GM23338 (cell line): ENCODE results near the gene CDC42BPB.

Experiments
- CREB1 ChIP-seq: fragments of 250-450 bp; sonication (Bioruptor Pico); IDR thresholded peaks from 2 replicates; pipeline ENCODE4 v1.5.0; 2020; ENCODE audit warnings: low read depth, mild to moderate bottlenecking, moderate library complexity
- EZH2 ChIP-seq: fragments of 200-600 bp; sonication (generic); IDR thresholded peaks from one replicate; pipeline ENCODE4 v1.8.0; 2017; ENCODE audit warnings: antibody characterized with exemption, mild to moderate bottlenecking, low read depth; ENCODE audit not compliant: unreplicated experiment
- EZH2phosphoT487 ChIP-seq: fragments of 200-600 bp; sonication (generic); IDR thresholded peaks from one replicate; pipeline ENCODE4 v1.8.1; 2018; ENCODE audit warnings: antibody characterized with exemption; ENCODE audit not compliant: unreplicated experiment
- JUNB ChIP-seq: IDR thresholded peaks from one replicate; pipeline ENCODE4 v1.6.1; 2016; ENCODE audit warnings: antibody characterized with exemption; ENCODE audit not compliant: unreplicated experiment
- NANOG ChIP-seq: IDR thresholded peaks from 2 replicates; pipeline ENCODE4 v1.6.1; 2016; ENCODE audit warnings: antibody characterized with exemption, borderline replicate concordance
- POLR2AphosphoS5 ChIP-seq: IDR thresholded peaks from 2 replicates; pipeline ENCODE4 v1.6.1; 2016; ENCODE audit warnings: antibody characterized with exemption, low read depth
- ZNF331 ChIP-seq: fragments of 250-450 bp; sonication (Bioruptor Pico); IDR thresholded peaks from 2 replicates; pipeline ENCODE4 v1.5.0; 2020; ENCODE audit warnings: low read depth, mild to moderate bottlenecking, moderate library complexity
- TF ChIP-seq, protein P1 (sequence below), 2 experiments: fragments of 200-600 bp in 1 of 2; sonication (generic) in 1 of 2; conservative IDR thresholded peaks; 2 replicates each; pipeline versions ENCODE4 v1.5.1 to v1.6.1; 2016 to 2017; ENCODE audit warnings: antibody characterized with exemption in 2 of 2, low read depth in 2 of 2, mild to moderate bottlenecking in 2 of 2, moderate library complexity in 1 of 2
- TF ChIP-seq, protein P2 (sequence below): IDR thresholded peaks from one replicate; pipeline ENCODE4 v1.6.1; 2018; ENCODE audit warnings: antibody characterized with exemption; ENCODE audit not compliant: unreplicated experiment

DNA sequence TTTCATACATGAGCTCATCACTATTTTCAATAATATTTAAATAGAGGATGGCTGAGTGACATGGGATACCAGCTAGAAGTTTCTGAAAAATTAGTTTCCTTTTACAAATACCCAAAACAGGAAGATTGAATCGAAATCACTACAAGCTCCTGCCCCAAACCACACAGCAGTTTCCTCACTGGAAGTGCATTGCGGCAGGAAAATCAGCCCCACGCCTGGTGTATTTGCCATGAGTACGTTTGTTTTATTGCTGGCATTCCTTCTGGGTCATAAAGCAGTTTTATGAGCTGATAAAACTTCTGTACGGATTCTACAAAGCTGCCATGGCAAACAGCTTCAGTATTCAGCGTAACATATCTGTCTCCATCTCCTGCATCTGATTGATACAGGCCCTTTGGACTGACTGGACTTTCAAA is 23.7 kb downstream of the CDC42BPB start:
- TF ChIP-seq, protein P1, sequence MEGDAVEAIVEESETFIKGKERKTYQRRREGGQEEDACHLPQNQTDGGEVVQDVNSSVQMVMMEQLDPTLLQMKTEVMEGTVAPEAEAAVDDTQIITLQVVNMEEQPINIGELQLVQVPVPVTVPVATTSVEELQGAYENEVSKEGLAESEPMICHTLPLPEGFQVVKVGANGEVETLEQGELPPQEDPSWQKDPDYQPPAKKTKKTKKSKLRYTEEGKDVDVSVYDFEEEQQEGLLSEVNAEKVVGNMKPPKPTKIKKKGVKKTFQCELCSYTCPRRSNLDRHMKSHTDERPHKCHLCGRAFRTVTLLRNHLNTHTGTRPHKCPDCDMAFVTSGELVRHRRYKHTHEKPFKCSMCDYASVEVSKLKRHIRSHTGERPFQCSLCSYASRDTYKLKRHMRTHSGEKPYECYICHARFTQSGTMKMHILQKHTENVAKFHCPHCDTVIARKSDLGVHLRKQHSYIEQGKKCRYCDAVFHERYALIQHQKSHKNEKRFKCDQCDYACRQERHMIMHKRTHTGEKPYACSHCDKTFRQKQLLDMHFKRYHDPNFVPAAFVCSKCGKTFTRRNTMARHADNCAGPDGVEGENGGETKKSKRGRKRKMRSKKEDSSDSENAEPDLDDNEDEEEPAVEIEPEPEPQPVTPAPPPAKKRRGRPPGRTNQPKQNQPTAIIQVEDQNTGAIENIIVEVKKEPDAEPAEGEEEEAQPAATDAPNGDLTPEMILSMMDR (conservative IDR thresholded peaks at IDR 0.05; ENCODE audit: low read depth in 2 of 2): no peak
- TF ChIP-seq, protein P2, sequence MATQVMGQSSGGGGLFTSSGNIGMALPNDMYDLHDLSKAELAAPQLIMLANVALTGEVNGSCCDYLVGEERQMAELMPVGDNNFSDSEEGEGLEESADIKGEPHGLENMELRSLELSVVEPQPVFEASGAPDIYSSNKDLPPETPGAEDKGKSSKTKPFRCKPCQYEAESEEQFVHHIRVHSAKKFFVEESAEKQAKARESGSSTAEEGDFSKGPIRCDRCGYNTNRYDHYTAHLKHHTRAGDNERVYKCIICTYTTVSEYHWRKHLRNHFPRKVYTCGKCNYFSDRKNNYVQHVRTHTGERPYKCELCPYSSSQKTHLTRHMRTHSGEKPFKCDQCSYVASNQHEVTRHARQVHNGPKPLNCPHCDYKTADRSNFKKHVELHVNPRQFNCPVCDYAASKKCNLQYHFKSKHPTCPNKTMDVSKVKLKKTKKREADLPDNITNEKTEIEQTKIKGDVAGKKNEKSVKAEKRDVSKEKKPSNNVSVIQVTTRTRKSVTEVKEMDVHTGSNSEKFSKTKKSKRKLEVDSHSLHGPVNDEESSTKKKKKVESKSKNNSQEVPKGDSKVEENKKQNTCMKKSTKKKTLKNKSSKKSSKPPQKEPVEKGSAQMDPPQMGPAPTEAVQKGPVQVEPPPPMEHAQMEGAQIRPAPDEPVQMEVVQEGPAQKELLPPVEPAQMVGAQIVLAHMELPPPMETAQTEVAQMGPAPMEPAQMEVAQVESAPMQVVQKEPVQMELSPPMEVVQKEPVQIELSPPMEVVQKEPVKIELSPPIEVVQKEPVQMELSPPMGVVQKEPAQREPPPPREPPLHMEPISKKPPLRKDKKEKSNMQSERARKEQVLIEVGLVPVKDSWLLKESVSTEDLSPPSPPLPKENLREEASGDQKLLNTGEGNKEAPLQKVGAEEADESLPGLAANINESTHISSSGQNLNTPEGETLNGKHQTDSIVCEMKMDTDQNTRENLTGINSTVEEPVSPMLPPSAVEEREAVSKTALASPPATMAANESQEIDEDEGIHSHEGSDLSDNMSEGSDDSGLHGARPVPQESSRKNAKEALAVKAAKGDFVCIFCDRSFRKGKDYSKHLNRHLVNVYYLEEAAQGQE: no peak
- TF ChIP-seq JUNB (no peak), EZH2 (no peak), ZNF331 (no peak), NANOG (no peak), CREB1 (CRISPR knock-in tag) (no peak), POLR2AphosphoS5 (no peak), EZH2phosphoT487 (no peak)
